ENCODE results near the gene CMIP.

DNA sequence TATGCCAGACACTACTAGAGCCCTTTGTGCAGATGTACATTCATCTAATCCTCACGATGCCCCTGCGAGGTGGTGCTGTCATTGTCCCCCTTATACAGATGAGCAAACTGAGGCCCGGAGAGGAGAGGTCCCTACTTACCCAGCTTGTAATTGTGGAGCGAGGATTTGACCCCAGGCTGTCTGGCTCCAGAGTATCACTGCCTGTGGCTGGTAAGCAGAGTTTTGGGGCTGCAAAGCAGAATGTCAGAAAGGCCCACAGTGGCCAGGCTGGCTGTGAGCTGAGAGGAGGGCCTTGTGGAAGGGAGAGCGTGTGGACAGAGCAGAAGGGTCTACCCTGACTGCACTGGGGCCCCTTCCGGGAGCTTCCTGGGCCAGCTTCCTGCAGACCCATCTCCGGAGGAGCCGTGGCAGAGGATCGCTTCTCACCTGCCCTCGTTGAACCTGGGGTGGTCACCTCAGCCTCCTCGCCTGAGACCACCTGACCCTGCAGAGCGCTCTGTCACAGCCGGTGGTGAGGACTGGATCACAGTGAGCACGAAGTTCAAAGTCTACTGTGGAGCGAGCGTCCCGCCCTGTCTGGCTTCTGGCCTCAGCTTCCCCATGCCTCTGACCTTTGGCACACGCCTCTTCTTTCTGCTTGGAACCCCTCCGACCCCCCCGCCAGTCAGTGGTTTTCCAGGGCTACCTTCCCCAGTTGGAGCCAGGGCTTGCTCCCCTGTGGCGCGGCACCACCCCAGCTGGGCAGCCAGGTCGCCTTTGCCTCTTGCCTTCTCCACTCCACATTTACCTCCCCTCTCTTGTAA is 12.1 kb downstream of the CMIP start:
- TF ChIP-seq POLR2A (IDR thresholded peaks at IDR 0.05) (no peak), POLR2AphosphoS5 (IDR thresholded peaks at IDR 0.05) (peak in 2 of 3 donors; percentile 12 to 21)
- TF ChIP-seq, protein P1, sequence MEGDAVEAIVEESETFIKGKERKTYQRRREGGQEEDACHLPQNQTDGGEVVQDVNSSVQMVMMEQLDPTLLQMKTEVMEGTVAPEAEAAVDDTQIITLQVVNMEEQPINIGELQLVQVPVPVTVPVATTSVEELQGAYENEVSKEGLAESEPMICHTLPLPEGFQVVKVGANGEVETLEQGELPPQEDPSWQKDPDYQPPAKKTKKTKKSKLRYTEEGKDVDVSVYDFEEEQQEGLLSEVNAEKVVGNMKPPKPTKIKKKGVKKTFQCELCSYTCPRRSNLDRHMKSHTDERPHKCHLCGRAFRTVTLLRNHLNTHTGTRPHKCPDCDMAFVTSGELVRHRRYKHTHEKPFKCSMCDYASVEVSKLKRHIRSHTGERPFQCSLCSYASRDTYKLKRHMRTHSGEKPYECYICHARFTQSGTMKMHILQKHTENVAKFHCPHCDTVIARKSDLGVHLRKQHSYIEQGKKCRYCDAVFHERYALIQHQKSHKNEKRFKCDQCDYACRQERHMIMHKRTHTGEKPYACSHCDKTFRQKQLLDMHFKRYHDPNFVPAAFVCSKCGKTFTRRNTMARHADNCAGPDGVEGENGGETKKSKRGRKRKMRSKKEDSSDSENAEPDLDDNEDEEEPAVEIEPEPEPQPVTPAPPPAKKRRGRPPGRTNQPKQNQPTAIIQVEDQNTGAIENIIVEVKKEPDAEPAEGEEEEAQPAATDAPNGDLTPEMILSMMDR (IDR thresholded peaks at IDR 0.05): no peak

Data from transverse colon (tissue), 4 donors.